ENCODE data around the gene HS3ST5.
"Not testable (repeated sequence)": the region's sequence is repeated elsewhere in the genome, so short reads cannot be mapped to it uniquely, and the experiment has no call there.

Gene HS3ST5

DNA sequence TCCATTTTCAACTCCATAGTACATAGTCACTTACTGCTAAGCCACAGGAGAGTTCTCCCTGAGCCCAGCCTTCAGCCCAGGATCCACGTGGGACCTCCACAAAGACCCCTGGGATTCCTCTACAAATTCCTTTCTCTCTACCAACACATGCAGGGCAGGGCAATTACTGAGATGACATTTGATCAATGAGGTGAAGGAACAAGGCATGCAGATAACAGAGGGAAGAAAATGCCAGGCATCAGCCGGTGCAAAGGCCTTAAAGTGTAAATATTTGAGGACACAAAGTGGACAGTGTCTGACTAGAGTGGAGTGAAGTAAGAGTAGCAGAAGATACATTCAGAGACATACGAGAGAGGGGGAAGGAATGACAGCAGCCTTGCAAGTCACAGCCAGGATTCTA, 70.2 kb downstream of the HS3ST5 start:
- no peak for DNase-seq

- no peak for DNase-seq
These were observed 71.4 kb downstream of the HS3ST5 start for GRCh38 chr6:114271405-114271804.

DNA sequence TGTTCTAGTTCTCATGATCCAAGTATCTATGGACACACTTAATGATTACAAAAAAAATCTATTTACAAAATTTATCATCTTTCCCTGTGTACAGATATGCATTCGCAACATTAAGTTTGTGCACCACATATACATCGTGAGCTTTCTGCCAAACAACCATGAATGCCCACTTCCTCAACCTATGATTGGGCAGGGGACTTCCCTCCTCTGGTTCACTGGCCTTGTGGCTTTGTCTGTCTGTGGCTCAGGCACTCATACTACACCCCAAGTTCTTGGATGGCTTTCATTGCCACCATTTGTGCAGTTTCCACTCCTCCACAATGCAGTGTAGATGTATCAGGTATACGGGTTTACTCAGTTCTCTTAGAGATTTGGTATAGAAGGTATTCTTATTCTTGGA, 74.9 kb downstream of the HS3ST5 start:
- DNase-seq: no peak

GRCh38 chr6:114260810-114261209, 82.0 kb downstream of the HS3ST5 start:
- no peak for DNase-seq

- DNase-seq: no peak
These were observed 84.4 kb downstream of the HS3ST5 start for GRCh38 chr6:114258376-114258775.

- no peak for DNase-seq
These were observed 89.4 kb downstream of the HS3ST5 start for GRCh38 chr6:114253431-114253830.

DNA sequence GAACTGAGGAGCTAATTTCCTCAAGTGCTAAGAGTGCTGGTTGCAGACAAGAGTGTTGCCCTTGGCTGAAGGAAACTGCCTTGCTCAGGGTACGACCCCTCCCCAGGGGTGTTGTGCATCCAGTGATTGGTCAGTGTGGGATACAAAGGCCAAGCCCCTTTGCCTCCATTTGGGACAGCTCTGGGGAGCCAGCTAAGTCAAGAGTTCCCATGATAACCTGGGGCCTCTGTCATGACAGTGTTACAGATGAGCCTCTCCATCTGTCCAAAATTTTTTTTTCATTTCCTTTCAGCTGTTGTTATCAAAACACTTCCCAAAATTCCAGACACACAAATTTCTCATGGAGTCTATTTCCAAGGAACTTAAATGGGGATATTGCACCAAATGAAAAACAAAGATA, 93.3 kb downstream of the HS3ST5 start:
- no peak for DNase-seq

- DNase-seq: no peak
These were observed 95.7 kb downstream of the HS3ST5 start for GRCh38 chr6:114247101-114247500.

GRCh38 chr6:114240796-114241195, 102.0 kb downstream of the HS3ST5 start:
- DNase-seq: no peak

DNA sequence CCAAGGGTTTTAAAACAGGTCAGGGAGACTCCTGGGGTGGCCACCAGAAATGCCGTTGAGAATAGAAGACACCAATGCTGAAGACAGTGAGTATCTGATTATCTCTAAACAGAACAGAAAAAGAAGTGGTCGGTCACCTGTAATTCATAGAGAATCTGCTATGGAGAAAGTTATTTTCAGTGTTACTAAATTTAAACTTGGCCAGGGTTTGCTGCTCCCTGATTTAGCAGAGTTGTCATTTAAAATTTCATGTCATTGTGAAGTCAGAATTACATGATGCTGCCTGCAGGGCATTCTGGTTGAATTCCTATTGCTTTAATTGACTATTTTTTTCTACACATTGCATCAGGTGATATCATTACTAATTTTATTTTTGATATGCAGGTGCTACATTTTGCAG, 114.1 kb downstream of the HS3ST5 start:
- DNase-seq: no peak

DNA sequence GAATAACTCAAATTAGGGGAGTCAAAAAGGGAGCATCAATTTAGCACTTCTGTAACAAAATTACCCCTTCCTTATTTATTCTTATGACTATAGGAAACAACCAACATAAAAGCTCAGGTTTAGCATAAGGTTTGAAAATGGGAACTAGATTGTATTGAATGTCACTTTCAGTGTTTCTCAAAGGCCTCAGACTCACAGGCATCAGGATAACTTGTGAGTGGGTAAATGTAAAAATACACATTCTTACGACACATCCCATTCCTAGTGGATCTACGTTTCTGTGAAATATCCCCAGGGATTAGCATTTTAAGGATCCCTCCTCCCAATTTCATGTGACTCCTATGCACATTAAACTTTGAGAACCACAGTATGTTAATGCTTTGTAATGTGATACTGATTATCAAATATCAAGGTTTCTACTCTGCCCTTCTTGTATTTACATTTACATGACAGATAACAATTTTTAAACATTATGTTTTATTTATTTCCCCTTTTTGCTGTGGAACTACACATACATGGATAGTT, 114.8 kb downstream of the HS3ST5 start:
- DNase-seq: no peak

DNA sequence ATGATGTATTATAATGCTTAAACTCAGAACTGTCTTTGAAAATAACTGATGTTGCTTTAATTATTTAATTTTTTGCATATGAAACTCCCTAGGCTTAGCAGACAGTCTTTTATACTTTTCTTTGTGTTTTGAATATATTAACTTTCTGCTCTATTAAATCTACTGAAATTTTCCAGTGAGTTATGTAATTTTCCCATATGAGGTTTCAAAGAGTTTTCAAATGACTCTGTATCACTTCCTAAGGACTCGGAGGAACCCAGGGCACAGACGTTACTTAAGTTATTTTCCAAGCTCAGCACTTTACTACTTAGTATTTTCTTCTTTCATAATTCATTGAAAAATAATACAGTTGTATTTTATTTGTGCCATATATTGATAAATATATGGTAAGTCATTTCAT, 122.6 kb downstream of the HS3ST5 start:
- no peak for DNase-seq

DNA sequence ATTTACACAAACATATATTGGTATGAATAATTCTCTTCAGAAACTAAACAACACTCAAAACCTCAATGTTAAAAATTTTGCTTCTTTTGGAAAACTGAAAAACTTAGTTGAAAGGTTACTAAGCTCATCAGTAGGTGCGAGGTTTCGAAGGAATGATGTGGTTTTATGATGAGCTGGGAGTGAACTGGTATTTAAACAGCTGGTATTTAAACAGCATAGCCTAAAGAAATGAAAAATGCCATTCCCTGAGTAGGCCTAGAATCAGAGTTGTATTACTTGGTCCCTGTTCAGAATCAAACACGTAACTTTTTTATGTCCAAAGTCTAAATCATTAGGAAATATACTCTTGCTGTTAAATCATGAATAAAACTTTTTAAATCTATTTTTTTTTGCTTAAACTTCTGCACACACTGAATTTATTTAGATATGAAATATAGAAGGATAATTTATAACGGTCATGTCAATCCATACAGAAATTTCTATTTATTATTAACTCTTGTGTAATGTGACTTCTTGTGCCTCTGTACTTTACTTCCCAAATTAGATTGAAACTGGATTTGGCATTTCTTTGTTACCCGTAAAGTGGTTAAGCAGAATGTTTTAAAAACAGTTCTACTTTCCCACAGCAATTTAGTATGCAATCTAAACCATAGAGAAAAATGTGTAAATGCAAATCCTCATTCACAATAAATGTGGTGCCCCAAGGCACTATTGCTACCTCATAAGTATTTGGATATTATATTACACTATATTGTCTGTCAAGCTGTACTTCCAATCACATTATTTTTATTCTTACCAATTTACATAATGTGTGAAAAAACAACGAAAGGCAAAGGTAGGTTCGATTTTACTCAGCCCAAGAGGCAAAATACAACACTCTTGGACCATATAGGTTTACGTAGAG, 124.1 kb downstream of the HS3ST5 start:
- no peak for DNase-seq

DNA sequence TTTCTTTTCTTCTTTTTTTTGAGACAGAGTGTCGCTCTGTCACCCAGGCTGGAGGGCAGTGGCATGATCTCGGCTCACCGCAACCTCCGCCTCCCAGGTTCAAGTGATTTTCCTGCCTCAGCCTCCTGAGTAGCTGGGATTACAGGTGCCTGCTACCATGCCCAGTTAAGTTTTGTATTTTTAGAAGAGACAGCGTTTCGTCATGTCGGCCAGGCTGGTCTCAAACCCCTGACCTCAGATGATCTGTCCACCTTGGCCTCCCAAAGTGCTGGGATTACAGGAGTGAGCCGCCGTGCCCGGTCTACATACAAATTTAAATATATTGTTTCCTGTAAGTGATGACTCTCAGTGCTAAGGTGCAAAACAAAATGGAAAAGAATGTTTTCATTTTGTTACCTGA, 124.8 kb downstream of the HS3ST5 start:
- DNase-seq: not testable (repeated sequence)

DNA sequence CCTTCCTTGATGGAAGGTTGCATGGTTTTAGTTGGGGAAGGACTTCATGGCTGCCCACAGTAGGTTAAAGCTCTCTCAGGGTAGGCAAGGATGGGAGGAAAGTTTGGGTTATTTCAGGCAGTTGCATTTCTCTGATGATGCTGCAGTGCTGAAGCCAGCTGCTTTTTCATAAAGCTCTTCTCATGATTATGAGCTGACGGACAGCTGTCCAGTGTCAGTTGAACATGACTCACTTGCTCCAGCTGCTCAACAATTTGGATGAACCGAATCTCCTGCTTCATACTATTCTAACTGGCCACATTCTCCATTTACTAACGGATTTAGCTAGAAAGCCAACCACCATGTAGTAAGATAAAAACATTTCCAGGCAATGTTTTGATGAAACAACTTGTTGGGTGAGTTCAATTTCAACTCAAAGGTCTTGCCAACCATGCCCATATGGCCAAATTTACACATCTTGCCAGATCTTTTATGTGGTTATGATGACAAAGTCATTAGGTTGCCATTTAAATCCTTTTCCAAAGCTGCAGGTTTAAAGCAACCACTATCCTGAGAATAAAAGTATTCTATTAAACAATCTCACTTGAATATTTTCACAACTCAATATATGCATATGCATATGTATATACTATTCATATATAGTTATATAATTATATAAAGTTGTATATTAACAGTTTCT, 125.9 kb downstream of the HS3ST5 start:
- no peak for DNase-seq

DNA sequence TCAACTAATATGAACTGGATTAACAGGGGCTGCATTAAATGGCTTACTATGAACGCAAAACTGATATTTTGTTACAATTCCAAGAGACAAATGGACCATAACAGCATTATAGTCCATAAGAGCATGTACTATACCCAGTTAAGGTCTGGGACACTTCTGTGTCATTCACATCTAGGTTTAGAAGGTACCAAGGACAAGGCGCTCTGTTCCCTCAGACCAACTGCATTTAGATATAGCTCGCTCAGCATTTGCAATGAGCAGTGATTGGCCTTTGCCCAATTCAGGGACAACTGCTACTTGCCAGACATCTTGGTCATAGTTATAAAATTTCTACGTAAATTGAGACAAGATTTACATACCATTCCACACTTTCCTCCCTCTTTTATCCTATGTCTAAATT, 132.4 kb downstream of the HS3ST5 start:
- no peak for DNase-seq

GRCh38 chr6:114203460-114203859, 139.4 kb downstream of the HS3ST5 start:
- no peak for DNase-seq

DNA sequence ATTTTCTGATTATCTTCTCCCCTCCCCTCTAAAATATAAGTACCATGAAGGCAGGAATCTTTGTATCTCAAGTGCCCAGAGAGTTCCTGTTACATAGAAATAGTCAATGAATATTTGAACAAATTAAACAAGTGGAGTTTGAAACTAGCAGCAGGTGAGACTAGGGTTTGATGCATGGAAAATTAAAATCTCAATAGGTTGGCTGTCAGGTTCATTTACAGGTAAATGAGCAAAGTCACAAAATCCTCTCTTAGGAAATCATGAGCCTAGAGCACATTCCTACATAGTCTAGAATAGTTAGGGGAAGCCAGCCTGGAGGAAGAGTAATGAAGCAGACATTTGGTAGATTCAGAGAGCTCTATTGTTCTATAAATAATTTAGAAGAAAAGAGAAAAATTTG, 140.4 kb downstream of the HS3ST5 start:
- DNase-seq: no peak

DNA sequence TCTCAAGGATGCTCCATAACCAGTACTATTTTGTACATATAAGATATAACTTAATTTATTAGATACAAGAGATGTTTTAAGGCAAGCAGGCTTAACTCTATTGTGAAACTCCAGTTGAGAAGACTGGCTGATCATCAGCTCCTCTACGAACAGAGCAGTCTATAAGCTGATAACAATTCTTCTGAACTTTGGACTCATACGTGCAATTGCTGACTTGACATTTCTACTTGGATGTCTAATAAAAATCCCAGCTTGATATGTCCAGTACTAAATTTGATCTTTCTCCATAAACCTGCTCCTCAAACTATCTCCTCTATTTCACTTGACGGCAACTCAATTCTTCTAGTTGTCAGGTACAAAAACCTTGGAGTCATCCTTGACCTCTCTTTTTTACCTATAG, 141.9 kb downstream of the HS3ST5 start:
- DNase-seq: no peak

DNA sequence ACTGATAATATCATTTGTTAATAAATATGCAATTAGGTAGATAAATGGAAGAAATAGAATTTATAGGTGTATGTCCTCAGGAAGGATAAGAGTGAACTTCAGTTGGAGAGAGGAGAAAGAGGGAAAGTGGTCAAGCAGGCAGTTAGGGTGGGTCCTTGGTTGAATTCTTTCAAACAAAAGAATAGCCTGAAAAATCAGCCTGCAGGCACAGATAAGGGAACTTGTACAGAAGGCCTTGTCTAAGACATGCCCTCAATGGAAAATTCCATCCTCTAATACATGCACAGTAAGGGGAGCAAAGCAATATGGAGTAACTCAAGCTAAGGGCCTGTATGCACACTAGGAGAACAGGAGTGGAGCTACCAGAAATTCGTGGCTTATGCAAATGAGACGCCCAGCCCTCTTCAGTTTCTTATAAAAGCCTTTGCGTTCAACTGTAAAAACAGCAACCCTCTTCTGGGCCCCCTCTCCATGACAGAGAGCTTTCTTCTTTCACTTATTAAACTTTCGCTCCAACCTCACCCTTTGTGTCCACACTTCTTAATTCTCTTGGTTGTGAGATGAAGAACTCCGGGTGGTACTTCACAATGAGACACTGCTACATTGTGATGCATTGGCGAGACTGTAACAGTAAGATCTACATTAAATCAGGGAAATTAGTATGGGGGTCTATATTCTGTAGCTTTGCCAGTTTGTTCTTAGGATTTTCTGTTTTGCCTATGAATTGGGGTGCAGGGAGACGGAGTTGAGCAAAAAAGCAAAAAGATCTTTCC, 147.0 kb downstream of the HS3ST5 start:
- DNase-seq: no peak

DNA sequence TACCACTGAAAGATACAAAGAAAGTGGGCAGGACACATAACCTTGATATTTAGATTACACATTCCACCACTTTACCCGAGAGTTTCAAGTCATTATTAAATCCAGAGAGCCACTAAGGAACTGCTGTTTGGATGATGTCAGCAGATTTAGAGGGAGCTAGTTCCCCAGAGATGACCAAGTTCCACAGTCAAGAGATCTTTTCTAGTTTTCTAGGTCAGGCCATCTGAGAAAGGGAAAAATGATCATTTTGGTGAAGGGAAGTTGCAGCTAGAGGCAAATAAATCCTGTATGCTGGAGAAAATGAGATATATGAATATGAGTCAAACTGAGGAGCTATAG, 147.8 kb downstream of the HS3ST5 start:
- no peak for DNase-seq

- DNase-seq: no peak
These were observed 148.3 kb downstream of the HS3ST5 start for GRCh38 chr6:114194362-114195026.

- DNase-seq: no peak
These were observed 155.3 kb downstream of the HS3ST5 start for GRCh38 chr6:114187563-114187962.

Data from CD4-positive, alpha-beta T cell treated with Interleukin-4 for 1 hour (primary cell).